Prostate gland (tissue), 2 donors: ENCODE results near the gene ADGRL3. TPM values are rescaled to one million over a fixed set of nuclear protein-coding genes. Genes with fewer than 3 reads are reported as not detected.

ENCODE experiments used
- DNase-seq: peaks from one replicate; pipeline ENCODE4 v3.0.0-alpha.2; 2019; ENCODE audit warnings: low spot score
- H3K27ac ChIP-seq, 2 donors: fragments of 200-600 bp; sonication (generic); 2 replicates each; pipeline ENCODE4 v1.5.1; 2017 to 2019
- H3K27me3 ChIP-seq: fragments of 200-600 bp; sonication (generic); replicated peaks from 2 replicates; pipeline ENCODE4 v1.5.1; 2019; ENCODE audit not compliant: insufficient read depth
- H3K36me3 ChIP-seq, 2 donors: fragments of 200-600 bp; sonication (generic); 1 replicate in 1 of 2; 2 replicates in 1 of 2; pipeline versions ENCODE4 v1.5.1 to v1.8.1; 2017 to 2019
- H3K4me1 ChIP-seq: fragments of 200-600 bp; sonication (generic); replicated peaks from 2 replicates; pipeline ENCODE4 v1.5.1; 2019
- H3K4me3 ChIP-seq, 2 donors: fragments of 200-600 bp; sonication (generic); 2 replicates each; pipeline ENCODE4 v1.5.1; 2017 to 2019
- H3K9me3 ChIP-seq: fragments of 200-600 bp; sonication (generic); 2 replicates; pipeline ENCODE4 v1.5.1; 2017
- POLR2A ChIP-seq: fragments of 450-650 bp; IDR thresholded peaks from one replicate; pipeline ENCODE4 v1.6.1; 2016; ENCODE audit warnings: antibody characterized with exemption, mild to moderate bottlenecking
- POLR2AphosphoS5 ChIP-seq: sonication (generic); formaldehyde crosslinking; IDR thresholded peaks from one replicate; pipeline ENCODE4 v1.6.1; 2017; ENCODE audit warnings: antibody characterized with exemption
- WGBS: methylation state at CpG from one replicate; pipeline ENCODE4 v1.1.5; 2018; 5-methylcytosine and 5-hydroxymethylcytosine counted together
- intact Hi-C: fragments of 100-400 bp; cut with DNase I; formaldehyde crosslinking; loops from one replicate; pipeline ENCODE4 v1.14.2; 2022
- total RNA-seq, 2 donors: library from RNA; depleted of rRNA; stranded (reverse); fragments of >200 nt; gene quantifications; one replicate each; pipeline ENCODE4 v1.1.0, GENCODE V29; 2016
- TF ChIP-seq, protein P1 (sequence below), 4 experiments: fragments of 200-600 bp in 2 of 4; fragments of 450-650 bp in 2 of 4; sonication (generic) in 2 of 4; IDR thresholded peaks; 1 replicate in 3 of 4; 2 replicates in 1 of 4; pipeline ENCODE4 v1.5.1; 2016 to 2019; ENCODE audit warnings: antibody characterized with exemption in 4 of 4, mild to moderate bottlenecking in 2 of 4, moderate library complexity in 2 of 4

ADGRL3 gene
- total RNA-seq, 2 donors from 2014 or later: 1.7 to 23.5 TPM

DNA sequence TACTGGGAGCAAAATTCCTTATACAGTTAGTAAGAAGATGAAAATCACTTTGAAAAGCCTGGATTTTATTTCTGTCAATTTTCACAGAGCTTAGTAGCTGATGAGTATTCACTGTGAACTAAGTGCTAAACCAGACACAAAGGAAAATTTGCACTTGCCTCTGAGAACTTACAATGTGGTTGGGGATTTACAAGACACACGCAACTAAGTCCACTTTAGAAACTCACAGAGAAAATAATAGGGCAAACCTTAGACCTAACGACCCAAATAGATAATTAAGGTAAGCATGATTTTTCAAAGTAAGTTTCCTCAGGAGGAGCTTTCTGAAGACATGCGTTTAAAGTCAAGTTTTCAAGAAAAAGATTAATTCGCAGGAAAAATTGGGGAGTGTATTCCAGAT lies 708.9 kb downstream of the ADGRL3 start:
- DNase-seq: no peak
- 85% methylated on average over 4 of the region's 4 CpGs for WGBS
- Histone ChIP-seq H3K4me3 (no peak overlapping the region), H3K27ac (no peak overlapping the region), H3K27me3 (no peaks in the 10 kb centered on the region), H3K9me3 (no peaks in the 10 kb centered on the region), H3K36me3 (no peaks in the 10 kb centered on the region), H3K4me1 (no peaks in the 10 kb centered on the region)
- TF ChIP-seq POLR2A (no peak), POLR2AphosphoS5 (no peak)
- TF ChIP-seq, protein P1, sequence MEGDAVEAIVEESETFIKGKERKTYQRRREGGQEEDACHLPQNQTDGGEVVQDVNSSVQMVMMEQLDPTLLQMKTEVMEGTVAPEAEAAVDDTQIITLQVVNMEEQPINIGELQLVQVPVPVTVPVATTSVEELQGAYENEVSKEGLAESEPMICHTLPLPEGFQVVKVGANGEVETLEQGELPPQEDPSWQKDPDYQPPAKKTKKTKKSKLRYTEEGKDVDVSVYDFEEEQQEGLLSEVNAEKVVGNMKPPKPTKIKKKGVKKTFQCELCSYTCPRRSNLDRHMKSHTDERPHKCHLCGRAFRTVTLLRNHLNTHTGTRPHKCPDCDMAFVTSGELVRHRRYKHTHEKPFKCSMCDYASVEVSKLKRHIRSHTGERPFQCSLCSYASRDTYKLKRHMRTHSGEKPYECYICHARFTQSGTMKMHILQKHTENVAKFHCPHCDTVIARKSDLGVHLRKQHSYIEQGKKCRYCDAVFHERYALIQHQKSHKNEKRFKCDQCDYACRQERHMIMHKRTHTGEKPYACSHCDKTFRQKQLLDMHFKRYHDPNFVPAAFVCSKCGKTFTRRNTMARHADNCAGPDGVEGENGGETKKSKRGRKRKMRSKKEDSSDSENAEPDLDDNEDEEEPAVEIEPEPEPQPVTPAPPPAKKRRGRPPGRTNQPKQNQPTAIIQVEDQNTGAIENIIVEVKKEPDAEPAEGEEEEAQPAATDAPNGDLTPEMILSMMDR (IDR thresholded peaks at IDR 0.05): no peak
- intact Hi-C loops: no loop called here

DNA sequence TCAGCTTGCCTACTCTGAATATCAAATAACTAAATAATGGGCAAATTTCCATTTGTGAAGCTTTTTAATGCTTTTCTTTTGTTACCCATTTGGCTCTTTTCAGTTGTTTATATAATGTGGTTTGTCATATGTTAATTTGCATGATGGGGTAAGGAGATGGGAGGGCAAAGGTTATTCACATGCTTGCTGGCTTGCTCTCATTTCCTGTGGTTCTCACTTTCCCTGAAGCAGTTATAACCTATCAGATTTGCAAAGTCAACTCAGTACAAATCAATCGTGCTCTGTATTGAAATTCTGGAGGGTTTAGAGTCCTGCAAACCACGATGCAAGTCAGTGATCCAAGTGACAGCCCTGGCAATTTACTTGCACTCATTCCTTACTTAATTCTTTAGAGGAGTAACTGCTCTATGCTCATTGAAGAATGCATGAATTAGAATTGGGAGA lies 711.2 kb downstream of the ADGRL3 start:
- Histone ChIP-seq H3K27ac (no peak overlapping the region), H3K36me3 (no peaks in the 10 kb centered on the region), H3K27me3 (no peaks in the 10 kb centered on the region), H3K9me3 (no peaks in the 10 kb centered on the region), H3K4me3 (no peak overlapping the region), H3K4me1 (no peaks in the 10 kb centered on the region)
- TF ChIP-seq POLR2A: no peak
- TF ChIP-seq, protein P1 (IDR thresholded peaks at IDR 0.05): no peak
- DNase-seq: no peak
- WGBS: 54% methylated on average over 2 of the region's 2 CpGs
- intact Hi-C loops: no loop called here

DNA sequence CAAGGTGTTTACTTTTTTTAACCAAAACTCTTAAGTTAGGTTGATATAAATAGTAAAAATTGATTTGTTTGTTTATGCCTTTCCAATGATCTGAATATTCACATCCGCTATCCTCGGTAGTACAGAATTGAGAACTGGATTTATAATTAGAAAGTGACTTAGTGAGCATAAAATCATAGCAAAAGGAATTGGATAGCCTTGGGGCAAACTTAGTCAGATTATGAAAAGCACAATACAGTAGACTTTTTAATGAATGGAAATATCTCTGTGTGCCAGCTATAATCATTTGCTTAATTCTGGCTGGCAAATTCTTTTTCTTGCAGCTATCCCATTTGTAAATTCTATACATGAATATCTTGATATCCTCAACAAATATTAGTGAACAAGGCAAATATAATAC lies 713.5 kb downstream of the ADGRL3 start:
- H3K4me3 ChIP-seq: no peak overlapping the region
- no peak for TF ChIP-seq POLR2AphosphoS5
- TF ChIP-seq, protein P1 (IDR thresholded peaks at IDR 0.05): no peak
- no peak for TF ChIP-seq POLR2A
- WGBS: 94% methylated on average over 2 of the region's 2 CpGs
- H3K9me3 ChIP-seq: no peaks in the 10 kb centered on the region
- DNase-seq: no peak
- H3K4me1 ChIP-seq: no peaks in the 10 kb centered on the region
- H3K27ac ChIP-seq: no peak overlapping the region
- H3K36me3 ChIP-seq: no peaks in the 10 kb centered on the region
- H3K27me3 ChIP-seq: no peaks in the 10 kb centered on the region
- intact Hi-C loops: no loop called here

DNA sequence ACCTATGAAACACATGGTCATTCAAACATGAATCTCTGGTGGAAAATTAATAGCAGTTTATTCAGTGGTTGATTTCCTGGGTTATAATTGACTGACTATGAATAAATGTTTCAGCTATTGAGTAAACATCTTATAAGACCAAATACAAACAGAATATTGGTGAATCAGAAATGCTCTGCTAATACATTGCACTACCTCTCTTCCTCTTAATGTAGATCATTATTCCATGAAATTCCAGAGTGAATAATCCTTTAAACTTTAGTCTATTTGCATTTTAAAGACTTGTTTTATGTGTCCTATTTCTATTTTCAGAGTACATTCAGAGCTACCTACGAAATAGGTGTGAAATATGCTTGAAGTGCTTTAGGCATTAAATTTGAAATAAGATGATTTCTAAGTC lies 715.4 kb downstream of the ADGRL3 start:
- no peak for TF ChIP-seq POLR2AphosphoS5
- TF ChIP-seq POLR2A: no peak
- TF ChIP-seq, protein P1 (IDR thresholded peaks at IDR 0.05): no peak
- H3K27me3 ChIP-seq: no peaks in the 10 kb centered on the region
- no peak for DNase-seq
- H3K4me1 ChIP-seq: no peaks in the 10 kb centered on the region
- intact Hi-C loops: no loop called here
- WGBS: 85% methylated on average over 1 of the region's 1 CpG
- H3K9me3 ChIP-seq: no peaks in the 10 kb centered on the region
- no peaks in the 10 kb centered on the region for H3K36me3 ChIP-seq
- H3K4me3 ChIP-seq: no peak overlapping the region
- no peak overlapping the region for H3K27ac ChIP-seq

DNA sequence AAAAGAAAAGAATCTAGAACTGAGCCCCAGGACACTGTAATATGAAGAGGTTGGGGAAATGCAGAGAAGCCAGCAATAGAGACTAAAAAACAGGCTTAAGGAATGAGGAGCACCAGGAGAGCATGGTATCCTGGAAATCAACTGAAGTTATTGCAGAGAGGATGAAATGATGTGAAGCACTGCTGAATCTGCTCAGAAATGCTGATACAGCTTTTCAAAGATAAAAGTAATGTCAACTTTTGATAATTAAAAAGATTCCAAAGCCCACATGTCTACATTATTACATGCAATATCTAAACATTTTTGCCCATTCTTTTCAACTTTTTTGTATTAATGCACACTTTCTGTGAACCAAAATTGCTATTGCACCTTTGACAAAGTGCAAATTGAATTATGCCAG lies 718.4 kb downstream of the ADGRL3 start:
- H3K36me3 ChIP-seq: no peaks in the 10 kb centered on the region
- DNase-seq: no peak
- H3K27ac ChIP-seq: no peak overlapping the region
- intact Hi-C loops: no loop called here
- no peaks in the 10 kb centered on the region for H3K4me1 ChIP-seq
- no peaks in the 10 kb centered on the region for H3K27me3 ChIP-seq
- H3K9me3 ChIP-seq: no peaks in the 10 kb centered on the region
- TF ChIP-seq POLR2A (no peak), POLR2AphosphoS5 (no peak)
- TF ChIP-seq, protein P1 (IDR thresholded peaks at IDR 0.05): no peak
- no peak overlapping the region for H3K4me3 ChIP-seq
